ENCODE measurements around the gene CUL4B. TPM values are rescaled to one million over a fixed set of nuclear protein-coding genes. Genes with fewer than 3 reads are reported as not detected.

The CUL4B gene
- total RNA-seq, 1 experiment from 2014 or later: 54.1 TPM

DNA sequence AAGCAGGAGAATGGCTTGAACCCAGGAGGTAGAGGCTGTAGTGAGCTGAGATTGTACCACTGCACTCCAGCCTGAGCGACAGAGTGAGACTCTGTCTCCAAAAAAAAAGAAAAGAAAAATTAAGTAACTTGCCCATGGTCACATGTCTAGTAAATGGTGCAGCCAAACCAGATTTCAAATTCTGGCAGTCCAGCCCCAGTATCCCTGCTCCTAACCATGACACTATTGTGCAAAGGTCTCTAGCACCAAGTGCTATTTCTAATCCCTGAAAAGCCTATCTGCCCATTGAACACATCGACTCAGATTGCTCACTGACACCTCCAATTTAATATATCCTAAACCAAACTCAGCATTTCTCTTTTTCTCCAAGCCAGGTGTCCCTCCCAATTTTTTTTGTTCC, 84.0 kb downstream of the CUL4B start:
- Histone ChIP-seq H3K9me2 (ENCODE audit: insufficient read depth) (no peaks in the 10 kb centered on the region), H3K4me1 (ENCODE audit: control insufficient read depth in 1 of 2, insufficient read depth in 2 of 2, low read length in 2 of 2) (no peaks in the 10 kb centered on the region), H3K9me3 (ENCODE audit: control insufficient read depth in 1 of 2, insufficient read depth in 1 of 2, low read depth in 1 of 2, low read length in 2 of 2) (no peaks in the 10 kb centered on the region), H3K9ac (ENCODE audit: low read length) (no peak overlapping the region), H4K20me1 (ENCODE audit: insufficient read depth) (no peaks in the 10 kb centered on the region), H3K4me2 (ENCODE audit: low read length) (no peak overlapping the region), H3K36me3 (ENCODE audit: control insufficient read depth in 1 of 2, insufficient read depth in 2 of 2, low read length in 2 of 2) (no peaks in the 10 kb centered on the region), H2AFZ (ENCODE audit: low read depth, low read length, poor library complexity, severe bottlenecking) (no peak overlapping the region), H3K27me3 (ENCODE audit: insufficient read depth, low read length) (no peaks in the 10 kb centered on the region), H3K4me3 (replicated peaks in 1 of 2; ENCODE audit: low read depth in 1 of 2, low read length in 2 of 2) (no peak overlapping the region), H3K27ac (ENCODE audit: low read depth, low read length) (no peak overlapping the region), H3K79me2 (ENCODE audit: insufficient read depth, low read length) (no peaks in the 10 kb centered on the region)
- ChIA-PET POLR2A (no interaction called here), RAD21 (ENCODE audit: low non-redundant PET in 1 of 2, low total read pairs in 2 of 2, uncharacterized antibody in 2 of 2, unreplicated experiment in 2 of 2) (no interaction called here), CTCF (interaction anchor here (1.4 kb wide), 1 partner anchor 9 kb away, joined by 5 read pairs; no protein-coding TSS in a partner anchor)
- intact Hi-C loops (cut with micrococcal nuclease): no loop called here
- no peak for TF ChIP-seq SRF (IDR thresholded peaks at IDR 0.05; ENCODE audit: low read depth)
- no peak for TF ChIP-seq ELF1 (IDR thresholded peaks at IDR 0.05; ENCODE audit: borderline replicate concordance, low read depth)
- no peak for TF ChIP-seq FOSL1 (IDR thresholded peaks at IDR 0.05; ENCODE audit: low read depth)
- no peak for TF ChIP-seq TCF7L2 (IDR thresholded peaks at IDR 0.05; ENCODE audit: borderline replicate concordance, extremely low read depth, insufficient read depth, insufficient read length)
- no peak for TF ChIP-seq CBX3 (IDR thresholded peaks at IDR 0.05; ENCODE audit: low read depth)
- no peak for TF ChIP-seq EZH2phosphoT487 (IDR thresholded peaks at IDR 0.05; ENCODE audit: borderline replicate concordance)
- no peak for TF ChIP-seq YY1 (IDR thresholded peaks at IDR 0.05; ENCODE audit: extremely low read depth, insufficient replicate concordance, low read depth, low read length)
- TF ChIP-seq, protein P1, sequence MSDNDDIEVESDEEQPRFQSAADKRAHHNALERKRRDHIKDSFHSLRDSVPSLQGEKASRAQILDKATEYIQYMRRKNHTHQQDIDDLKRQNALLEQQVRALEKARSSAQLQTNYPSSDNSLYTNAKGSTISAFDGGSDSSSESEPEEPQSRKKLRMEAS (IDR thresholded peaks at IDR 0.05): no peak
- no peak for TF ChIP-seq POLR2AphosphoS5 (IDR thresholded peaks at IDR 0.05; ENCODE audit: low read depth, low read length)
- TF ChIP-seq EZH2 (IDR thresholded peaks at IDR 0.05): no peak
- TF ChIP-seq, protein P2, sequence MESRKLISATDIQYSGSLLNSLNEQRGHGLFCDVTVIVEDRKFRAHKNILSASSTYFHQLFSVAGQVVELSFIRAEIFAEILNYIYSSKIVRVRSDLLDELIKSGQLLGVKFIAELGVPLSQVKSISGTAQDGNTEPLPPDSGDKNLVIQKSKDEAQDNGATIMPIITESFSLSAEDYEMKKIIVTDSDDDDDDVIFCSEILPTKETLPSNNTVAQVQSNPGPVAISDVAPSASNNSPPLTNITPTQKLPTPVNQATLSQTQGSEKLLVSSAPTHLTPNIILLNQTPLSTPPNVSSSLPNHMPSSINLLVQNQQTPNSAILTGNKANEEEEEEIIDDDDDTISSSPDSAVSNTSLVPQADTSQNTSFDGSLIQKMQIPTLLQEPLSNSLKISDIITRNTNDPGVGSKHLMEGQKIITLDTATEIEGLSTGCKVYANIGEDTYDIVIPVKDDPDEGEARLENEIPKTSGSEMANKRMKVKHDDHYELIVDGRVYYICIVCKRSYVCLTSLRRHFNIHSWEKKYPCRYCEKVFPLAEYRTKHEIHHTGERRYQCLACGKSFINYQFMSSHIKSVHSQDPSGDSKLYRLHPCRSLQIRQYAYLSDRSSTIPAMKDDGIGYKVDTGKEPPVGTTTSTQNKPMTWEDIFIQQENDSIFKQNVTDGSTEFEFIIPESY (IDR thresholded peaks at IDR 0.05; ENCODE audit: extremely low read depth, insufficient replicate concordance, low read length): no peak
- TF ChIP-seq SP1 (IDR thresholded peaks at IDR 0.05; ENCODE audit: low read depth): no peak
- no peak for TF ChIP-seq ZFX (IDR thresholded peaks at IDR 0.05)
- no peak for ATAC-seq
- BruUV-seq (replicated peaks): no TSS peak
- DNase-seq (ENCODE audit: low read depth, low spot score): no peak

All from HCT116 (cell line).